HG03378 (cell line): ENCODE results near the gene GPX4.
"Not testable (repeated sequence)": the region's sequence is repeated elsewhere in the genome, so short reads cannot be mapped to it uniquely, and the experiment has no call there.

Experiments used
- ATAC-seq: cut with Tn5 transposase; IDR thresholded peaks from one replicate; pipeline ENCODE4 v1.9.1; 2021; ENCODE audit warnings: mild to moderate bottlenecking, moderate library complexity; ENCODE audit not compliant: unreplicated experiment

Gene GPX4

GRCh38 chr19:1113986-1114483, 10.2 kb downstream of the GPX4 start:
- ATAC-seq: no peak

- ATAC-seq: not testable (repeated sequence)
Observed at GRCh38 chr19:1114728-1115127, 10.9 kb downstream of the GPX4 start.

GRCh38 chr19:1115646-1116420, 12.0 kb downstream of the GPX4 start:
- no peak for ATAC-seq

GRCh38 chr19:1116726-1117581, 13.2 kb downstream of the GPX4 start:
- ATAC-seq: no peak

GRCh38 chr19:1117654-1118053, 13.9 kb downstream of the GPX4 start:
- no peak for ATAC-seq

DNA sequence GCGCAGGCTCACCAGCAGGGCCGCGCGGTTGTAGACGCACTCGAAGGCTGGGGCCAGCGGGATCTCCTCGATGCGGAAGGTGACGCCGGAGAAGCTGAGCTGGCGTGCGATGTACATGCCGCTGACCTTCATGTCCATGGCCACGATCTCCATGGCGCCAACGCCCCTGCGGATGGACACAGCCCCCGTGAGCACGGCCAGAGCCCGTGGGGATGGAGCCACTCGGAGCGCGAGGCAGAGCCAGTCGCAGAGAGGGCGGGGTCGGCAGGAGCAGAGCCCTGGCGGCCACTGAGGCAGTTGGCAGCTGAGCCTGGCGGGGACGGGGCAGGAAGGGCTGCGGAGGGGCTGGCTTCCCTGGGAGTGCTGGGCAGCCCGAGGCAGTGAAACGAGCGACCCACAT, 15.2 kb downstream of the GPX4 start:
- no peak for ATAC-seq

DNA sequence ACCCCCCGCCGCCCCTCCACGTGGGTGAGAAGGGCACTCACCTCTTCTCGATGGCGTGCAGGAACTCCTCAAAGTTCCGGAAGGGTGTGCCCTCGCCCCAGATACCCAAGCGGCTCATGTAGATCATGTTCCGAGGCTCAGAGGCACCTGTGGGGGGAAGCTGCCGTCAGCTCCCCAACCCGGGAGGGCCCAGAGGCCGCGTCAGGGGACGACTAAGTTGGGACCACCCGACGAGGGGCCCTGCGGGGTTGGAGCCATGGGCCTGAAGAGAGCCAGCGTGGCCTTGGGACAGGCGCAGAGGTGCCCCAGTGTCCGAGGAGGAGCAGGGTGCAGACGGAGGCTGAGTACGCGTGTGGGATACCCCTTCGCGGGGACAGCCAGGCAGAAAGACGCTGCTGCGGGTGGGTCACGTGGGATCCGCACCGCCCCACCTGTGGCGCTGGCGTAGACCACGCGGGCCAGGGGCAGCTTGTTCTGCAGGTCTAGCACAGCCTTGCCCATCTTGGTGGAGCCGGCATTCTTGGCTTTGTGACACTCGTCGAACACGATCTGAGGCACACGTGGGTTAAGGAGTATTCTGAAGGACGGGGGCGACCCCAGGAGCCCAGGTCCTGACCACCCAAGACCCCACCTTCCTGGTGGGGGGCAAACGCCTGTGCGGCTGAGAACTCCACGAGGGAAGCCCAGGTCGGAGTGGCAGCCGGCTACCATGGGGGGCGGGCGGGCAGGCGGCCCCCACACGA, 15.9 kb downstream of the GPX4 start:
- no peak for ATAC-seq

- ATAC-seq: no peak
Observed at GRCh38 chr19:1121395-1121794, 17.6 kb downstream of the GPX4 start.

DNA sequence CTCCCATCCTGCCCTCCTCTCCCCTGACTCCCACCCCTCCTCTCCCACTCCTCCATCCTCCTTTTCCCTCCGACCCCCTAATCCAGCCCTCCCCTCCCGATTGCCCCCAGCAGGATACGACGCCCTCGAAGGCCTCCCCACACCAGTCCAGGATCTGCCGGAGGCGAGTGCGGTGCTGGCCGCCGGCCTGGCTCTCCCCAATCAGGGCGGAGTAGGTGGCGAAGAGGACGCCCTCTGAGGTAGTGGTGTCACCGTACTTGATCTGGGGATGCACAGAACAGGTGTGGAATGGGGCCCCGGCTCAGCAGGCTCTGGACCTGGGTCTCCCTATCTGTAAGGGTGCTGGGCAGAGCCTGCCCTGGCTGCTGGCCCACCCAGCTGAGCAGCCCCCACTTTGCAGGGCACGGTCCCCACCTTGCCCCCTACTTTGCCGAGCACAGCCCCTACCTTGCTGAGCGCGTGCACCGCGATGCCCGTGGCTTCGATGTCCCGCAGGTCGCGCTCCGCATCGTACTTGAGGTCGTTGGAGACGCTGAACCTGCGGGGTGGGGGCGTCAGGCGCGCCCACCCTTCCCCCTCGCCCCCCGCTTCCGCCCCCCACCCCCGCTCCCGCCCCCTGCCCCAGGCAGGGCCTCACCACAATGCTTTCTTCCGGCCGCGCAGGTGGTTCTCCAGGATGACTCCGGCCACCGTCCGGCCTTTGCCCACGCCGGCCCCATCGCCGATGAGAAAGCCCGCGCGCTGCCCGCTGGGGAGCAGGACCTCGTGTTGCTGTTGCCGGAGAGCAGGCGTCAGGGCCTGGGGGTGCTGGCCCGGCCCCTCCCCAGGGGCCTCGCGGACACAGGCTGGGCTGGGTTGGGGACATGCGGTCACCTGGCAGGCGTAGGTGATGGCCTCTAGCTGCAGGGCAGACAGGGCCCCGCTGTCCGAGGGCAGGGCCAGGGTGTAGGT, 18.5 kb downstream of the GPX4 start:
- no peak for ATAC-seq

DNA sequence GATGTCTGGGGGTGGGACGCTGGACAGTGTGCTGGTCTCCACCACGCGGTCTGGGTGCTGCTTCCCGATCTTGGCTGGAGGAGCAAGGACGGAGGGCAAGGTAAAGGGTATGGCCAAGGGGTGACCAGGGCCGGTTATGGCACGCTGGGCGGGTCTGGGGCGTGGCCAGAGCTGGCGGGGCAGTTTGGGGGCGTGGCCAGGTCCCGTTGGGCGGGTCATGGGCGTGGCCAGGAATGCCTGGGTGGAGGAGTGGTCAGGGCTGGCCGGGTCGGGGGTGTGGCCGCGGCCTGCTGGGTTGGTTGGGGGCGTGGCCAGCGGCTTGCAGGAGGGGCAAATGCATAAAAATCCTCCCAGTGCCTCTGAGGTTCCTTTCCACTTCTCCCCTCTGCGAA, 19.2 kb downstream of the GPX4 start:
- ATAC-seq: no peak

GRCh38 chr19:1123381-1123780, 19.6 kb downstream of the GPX4 start:
- no peak for ATAC-seq

GRCh38 chr19:1123885-1124677, 20.3 kb downstream of the GPX4 start:
- ATAC-seq: no peak

GRCh38 chr19:1125601-1126467, 22.0 kb downstream of the GPX4 start:
- no peak for ATAC-seq

GRCh38 chr19:1126984-1127760, 23.4 kb downstream of the GPX4 start:
- ATAC-seq: no peak

DNA sequence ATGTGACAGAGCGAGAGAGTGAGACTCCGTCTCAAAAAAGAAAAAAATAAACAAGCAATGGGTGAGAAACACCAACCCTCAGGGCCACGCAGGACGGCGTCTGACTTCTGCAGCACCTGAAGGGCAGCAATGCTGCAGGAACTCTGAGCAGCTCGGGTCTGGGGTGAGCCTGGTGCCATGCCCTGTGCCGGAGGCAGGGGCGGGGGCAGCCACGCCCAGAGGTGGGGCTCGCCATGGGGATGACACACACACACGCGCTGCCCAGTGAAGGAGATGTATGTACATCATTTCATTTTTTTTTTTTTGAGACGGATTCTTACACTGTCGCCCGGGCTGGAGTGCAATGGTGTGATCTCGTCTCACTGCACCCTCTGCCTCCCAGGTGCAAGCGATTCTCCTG, 24.3 kb downstream of the GPX4 start:
- ATAC-seq: no peak

DNA sequence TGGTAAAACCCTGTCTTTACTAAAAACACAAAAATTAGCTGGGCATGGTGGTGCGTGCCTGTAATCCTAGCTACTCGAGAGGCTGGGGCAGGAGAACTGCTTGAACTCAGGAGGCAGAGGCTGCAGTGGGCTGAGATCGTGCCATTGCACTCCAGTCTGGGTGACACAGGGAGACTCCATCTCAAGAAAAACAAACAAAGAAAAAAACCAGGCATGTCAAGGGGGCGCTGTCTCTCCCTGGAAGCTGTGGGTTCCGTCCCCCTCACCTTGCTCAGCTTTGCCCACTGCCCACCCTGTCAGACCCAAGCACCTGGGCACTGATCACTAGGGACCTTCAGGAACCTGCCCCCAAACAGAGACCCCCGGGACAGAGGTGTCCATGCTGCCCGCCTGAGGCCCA, 25.3 kb downstream of the GPX4 start:
- not testable (repeated sequence) for ATAC-seq

- no peak for ATAC-seq
Observed at GRCh38 chr19:1129535-1129934, 25.7 kb downstream of the GPX4 start.
